Keratinocyte (primary cell): Measurements from ENCODE around the gene TBX20. TPM values are rescaled to one million over a fixed set of nuclear protein-coding genes. Genes with fewer than 3 reads are reported as not detected.

Experiments
- DNase-seq: peaks from one replicate; pipeline ENCODE4 v3.0.0-alpha.2; 2011; ENCODE audit warnings: low read depth, missing footprints, low spot score
- FAIRE-seq: peaks from 2 replicates; lab custom pipeline; 2011; peaks lifted over from hg19 to GRCh38; lab: Jason Lieb, UNC
- H2AFZ ChIP-seq: 2 replicates; pipeline ENCODE4 v1.6.0; 2012; ENCODE audit warnings: low read length, control low read depth, inconsistent platforms; ENCODE audit not compliant: control insufficient read depth
- H3K27ac ChIP-seq: 2 replicates; pipeline ENCODE4 v1.5.1; 2011; ENCODE audit warnings: low read length; ENCODE audit not compliant: control insufficient read depth, insufficient read depth
- H3K27me3 ChIP-seq: 3 replicates; pipeline ENCODE4 v1.6.0; 2011; ENCODE audit warnings: low read length; ENCODE audit not compliant: control insufficient read depth, insufficient read depth; ENCODE audit errors: extremely low read depth
- H3K36me3 ChIP-seq, 2 experiments: 2 replicates in 1 of 2; 3 replicates in 1 of 2; pipeline ENCODE4 v1.5.1; 2011; ENCODE audit warnings: low read length in 2 of 2, mild to moderate bottlenecking in 1 of 2; ENCODE audit not compliant: control insufficient read depth in 2 of 2, insufficient read depth in 2 of 2; ENCODE audit errors: extremely low read depth in 1 of 2
- H3K4me1 ChIP-seq: 3 replicates; pipeline ENCODE4 v1.5.1; 2011; ENCODE audit warnings: low read length; ENCODE audit not compliant: control insufficient read depth, insufficient read depth; ENCODE audit errors: extremely low read depth
- H3K4me2 ChIP-seq: 3 replicates; pipeline ENCODE4 v1.6.0; 2011; ENCODE audit warnings: low read depth, low read length; ENCODE audit not compliant: control insufficient read depth, insufficient read depth; ENCODE audit errors: extremely low read depth
- H3K4me3 ChIP-seq, 3 experiments: fragments of 200-600 bp in 1 of 3; sonication (generic) in 1 of 3; 2 replicates in 2 of 3; 3 replicates in 1 of 3; pipeline ENCODE4 v1.5.1; 2011 to 2016; ENCODE audit warnings: low read length in 3 of 3, mild to moderate bottlenecking in 3 of 3, control low read depth in 2 of 3, inconsistent platforms in 1 of 3, low read depth in 1 of 3, mixed read lengths in 1 of 3, mixed run types in 1 of 3, moderate library complexity in 1 of 3; ENCODE audit not compliant: control insufficient read depth in 2 of 3, insufficient read depth in 2 of 3; ENCODE audit errors: extremely low read depth in 1 of 3
- H3K79me2 ChIP-seq: 2 replicates; pipeline ENCODE4 v1.6.0; 2012; ENCODE audit warnings: low read length; ENCODE audit not compliant: control insufficient read depth, insufficient read depth
- H3K9ac ChIP-seq: 3 replicates; pipeline ENCODE4 v1.6.0; 2011; ENCODE audit warnings: low read length; ENCODE audit not compliant: control insufficient read depth, insufficient read depth; ENCODE audit errors: extremely low read depth
- H3K9me1 ChIP-seq: 3 replicates; pipeline ENCODE4 v1.6.0; 2011; ENCODE audit warnings: low read length; ENCODE audit not compliant: control insufficient read depth, insufficient read depth; ENCODE audit errors: extremely low read depth
- H3K9me3 ChIP-seq: 2 replicates; pipeline ENCODE4 v1.5.1; 2012; ENCODE audit warnings: low read depth, low read length; ENCODE audit not compliant: control insufficient read depth
- H4K20me1 ChIP-seq: 3 replicates; pipeline ENCODE4 v1.6.0; 2011; ENCODE audit warnings: low read length; ENCODE audit not compliant: control insufficient read depth, insufficient read depth; ENCODE audit errors: extremely low read depth
- EZH2 ChIP-seq: IDR thresholded peaks from one replicate; pipeline ENCODE4 v1.6.1; 2012; ENCODE audit warnings: inconsistent platforms, mild to moderate bottlenecking, low read length, moderate library complexity
- dilution Hi-C: fragments of 300-500 bp; cut with MboI; formaldehyde crosslinking; loops from one replicate; pipeline ENCODE4 v1.7.0; 2020; ENCODE audit warnings: low sequenced_read_pairs; ENCODE audit not compliant: extremely low pct_ligation_motif_present
- polyA plus RNA-seq, 5 experiments: library from polyadenylated mRNA; depleted of rRNA in 3 of 5; stranded (reverse) in 3 of 5; stranded (forward) in 1 of 5; unstranded in 1 of 5; fragments of >200 nt; gene quantifications; 1 replicate in 1 of 5; 2 replicates in 3 of 5; 3 replicates in 1 of 5; pipeline versions ENCODE4 v1.2.1 to v1.2.3, GENCODE V29; 2011 to 2012; ENCODE audit warnings: missing spikeins in 2 of 5, low read depth in 1 of 5, low replicate concordance in 1 of 5
- TF ChIP-seq, protein P1 (sequence below), 3 experiments: IDR thresholded peaks in 1 of 3; conservative IDR thresholded peaks in 1 of 3; optimal IDR thresholded peaks in 1 of 3; 2 replicates in 2 of 3; 3 replicates in 1 of 3; pipeline versions ENCODE3 to v1.5.1; 2011; ENCODE audit warnings: low read length in 3 of 3, mild to moderate bottlenecking in 3 of 3, moderate library complexity in 2 of 3, control low read depth in 1 of 3, inconsistent platforms in 1 of 3; ENCODE audit not compliant: insufficient read depth in 2 of 3; ENCODE audit errors: extremely low read depth in 1 of 3

Gene TBX20
- polyA plus RNA-seq, 1 donor (not counting 4 experiments of a cell fraction or from before 2014, with no cell fraction given): not detected

DNA sequence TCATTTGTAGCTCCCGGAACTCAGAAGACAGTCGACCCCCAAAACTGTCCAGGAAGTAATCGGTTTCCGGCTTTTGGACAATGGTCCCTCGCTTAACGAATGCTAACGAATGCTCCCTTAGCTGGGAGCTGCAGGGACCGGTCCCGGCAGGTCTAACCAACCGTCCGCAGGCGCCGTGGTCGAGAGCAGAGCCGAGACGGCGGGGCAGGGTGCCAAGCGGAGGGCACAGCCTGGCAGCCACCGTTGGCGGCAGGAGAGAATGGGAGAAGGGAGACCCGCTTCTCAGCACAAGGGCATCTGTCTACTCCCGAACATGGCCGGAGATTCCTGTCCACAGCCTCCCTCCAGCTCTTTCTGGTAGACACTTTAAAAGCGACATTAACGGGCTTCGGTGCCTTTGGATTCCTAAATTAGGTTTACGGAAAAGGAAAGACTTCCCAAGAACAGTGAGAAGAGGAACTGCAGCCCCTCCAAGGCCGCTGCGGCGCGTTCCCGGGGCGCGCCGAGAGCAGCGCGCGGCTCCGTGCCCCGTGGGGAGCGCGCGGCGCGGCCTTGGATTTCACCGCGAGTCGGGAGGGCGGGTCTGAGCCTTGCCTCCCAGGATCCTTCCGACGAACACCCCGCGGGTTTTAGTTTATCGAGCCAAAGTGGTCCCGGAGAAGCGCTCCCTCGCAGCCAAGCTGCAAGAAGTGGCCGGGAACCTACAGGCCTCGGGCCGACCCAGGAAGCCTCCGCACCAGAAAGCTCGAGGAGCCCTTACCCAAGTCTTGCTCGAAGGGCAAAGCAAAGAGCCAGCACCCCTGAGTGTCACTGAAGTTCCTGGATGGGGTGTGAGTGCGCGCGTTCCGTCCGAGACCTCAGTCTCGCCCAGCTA lies 3.6 kb upstream of the TBX20 start:
- H2AFZ ChIP-seq: no peak overlapping the region
- no peaks in the 10 kb centered on the region for H3K79me2 ChIP-seq
- H3K9me1 ChIP-seq: no peaks in the 10 kb centered on the region
- H4K20me1 ChIP-seq: no peaks in the 10 kb centered on the region
- dilution Hi-C loops: no loop called here
- peaks cover 16% of the 10 kb centered on the region for H3K9me3 ChIP-seq
- no peak overlapping the region for H3K27ac ChIP-seq
- FAIRE-seq (no peak), DNase-seq (no peak)
- no peak overlapping the region for H3K9ac ChIP-seq
- H3K27me3 ChIP-seq: peaks cover 100% of the 10 kb centered on the region
- no peaks in the 10 kb centered on the region for H3K4me1 ChIP-seq
- no peaks in the 10 kb centered on the region for H3K36me3 ChIP-seq
- H3K4me2 ChIP-seq: no peak overlapping the region
- no peak overlapping the region for H3K4me3 ChIP-seq
- TF ChIP-seq EZH2: peak; percentile 93
- TF ChIP-seq, protein P1, sequence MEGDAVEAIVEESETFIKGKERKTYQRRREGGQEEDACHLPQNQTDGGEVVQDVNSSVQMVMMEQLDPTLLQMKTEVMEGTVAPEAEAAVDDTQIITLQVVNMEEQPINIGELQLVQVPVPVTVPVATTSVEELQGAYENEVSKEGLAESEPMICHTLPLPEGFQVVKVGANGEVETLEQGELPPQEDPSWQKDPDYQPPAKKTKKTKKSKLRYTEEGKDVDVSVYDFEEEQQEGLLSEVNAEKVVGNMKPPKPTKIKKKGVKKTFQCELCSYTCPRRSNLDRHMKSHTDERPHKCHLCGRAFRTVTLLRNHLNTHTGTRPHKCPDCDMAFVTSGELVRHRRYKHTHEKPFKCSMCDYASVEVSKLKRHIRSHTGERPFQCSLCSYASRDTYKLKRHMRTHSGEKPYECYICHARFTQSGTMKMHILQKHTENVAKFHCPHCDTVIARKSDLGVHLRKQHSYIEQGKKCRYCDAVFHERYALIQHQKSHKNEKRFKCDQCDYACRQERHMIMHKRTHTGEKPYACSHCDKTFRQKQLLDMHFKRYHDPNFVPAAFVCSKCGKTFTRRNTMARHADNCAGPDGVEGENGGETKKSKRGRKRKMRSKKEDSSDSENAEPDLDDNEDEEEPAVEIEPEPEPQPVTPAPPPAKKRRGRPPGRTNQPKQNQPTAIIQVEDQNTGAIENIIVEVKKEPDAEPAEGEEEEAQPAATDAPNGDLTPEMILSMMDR (optimal IDR thresholded peaks at IDR 0.05 in 1 of 3, IDR thresholded peaks at IDR 0.05 in 1 of 3, conservative IDR thresholded peaks at IDR 0.05 in 1 of 3; ENCODE audit: extremely low read depth in 1 of 3, insufficient read depth in 2 of 3, low read length in 3 of 3): no peak

DNA sequence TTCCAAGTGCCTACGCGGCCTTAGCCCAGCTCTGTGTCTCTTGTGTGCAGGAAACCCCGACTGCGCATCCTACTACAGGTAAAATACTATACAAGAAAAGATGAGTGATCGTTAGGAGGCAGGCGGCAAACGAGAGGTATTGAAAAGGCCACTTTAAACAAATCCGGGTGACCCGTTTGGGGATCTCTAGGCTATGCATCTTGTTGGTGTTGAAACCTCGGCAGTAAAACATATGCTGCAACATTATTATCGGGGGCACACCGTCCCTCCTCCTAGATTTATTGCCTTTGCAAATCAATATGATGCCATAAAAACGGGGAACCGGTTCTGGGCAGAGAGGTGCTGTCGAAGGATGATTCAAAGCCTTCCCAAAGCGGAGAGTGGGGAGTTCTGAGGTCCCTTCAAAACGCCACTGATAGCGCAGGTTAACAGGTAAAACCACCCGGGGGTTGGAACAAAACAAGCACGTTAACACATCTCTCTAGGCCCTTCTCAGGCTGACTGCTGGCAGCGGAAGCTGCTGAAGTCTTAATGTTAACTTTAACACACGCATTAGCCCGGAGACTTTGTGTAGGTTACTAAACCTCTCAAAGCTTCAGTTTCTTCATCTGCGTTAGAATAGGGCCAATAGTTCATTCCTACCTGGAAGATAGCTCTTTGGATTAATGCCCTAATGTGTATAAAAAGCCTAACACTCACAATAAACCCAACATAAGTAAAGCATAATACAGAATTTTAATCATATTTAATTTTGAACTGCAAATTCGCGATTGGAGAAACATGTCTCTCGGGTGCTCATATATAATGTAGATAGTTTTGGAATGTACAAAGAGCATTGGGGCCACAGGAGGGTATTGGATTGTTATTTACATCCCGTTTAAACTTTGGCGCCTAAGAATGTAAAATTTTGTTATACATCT lies 2.6 kb upstream of the TBX20 start:
- no peak for DNase-seq
- Histone ChIP-seq H4K20me1 (no peaks in the 10 kb centered on the region), H2AFZ (no peak overlapping the region), H3K4me1 (no peaks in the 10 kb centered on the region), H3K9ac (no peak overlapping the region), H3K79me2 (no peaks in the 10 kb centered on the region), H3K27me3 (peaks cover 100% of the 10 kb centered on the region), H3K36me3 (no peaks in the 10 kb centered on the region), H3K4me2 (no peak overlapping the region), H3K27ac (no peak overlapping the region), H3K9me3 (peaks cover 16% of the 10 kb centered on the region), H3K4me3 (no peak overlapping the region), H3K9me1 (no peaks in the 10 kb centered on the region)
- FAIRE-seq: no peak
- TF ChIP-seq EZH2: no peak
- TF ChIP-seq, protein P1 (optimal IDR thresholded peaks at IDR 0.05 in 1 of 3, IDR thresholded peaks at IDR 0.05 in 1 of 3, conservative IDR thresholded peaks at IDR 0.05 in 1 of 3; ENCODE audit: extremely low read depth in 1 of 3, insufficient read depth in 2 of 3, low read length in 3 of 3): no peak
- dilution Hi-C loops: no loop called here
